Ovary (tissue), 3 donors: ENCODE measurements around the gene ITGAD.

Experiments
- POLR2A ChIP-seq: fragments of 450-650 bp; IDR thresholded peaks from one replicate; pipeline ENCODE4 v1.6.1; 2017; ENCODE audit warnings: antibody characterized with exemption, mild to moderate bottlenecking, moderate library complexity
- TF ChIP-seq, protein P1 (sequence below), 3 donors: fragments of 450-650 bp in 2 of 3; fragments of 200-600 bp in 1 of 3; IDR thresholded peaks; one replicate each; pipeline versions ENCODE4 v1.5.1 to v1.8.0; 2016 to 2022; ENCODE audit warnings: antibody characterized with exemption in 3 of 3, mild to moderate bottlenecking in 1 of 3
- donor health status: DM: no; HTN: no; CAD: no.

- TF ChIP-seq, protein P1, sequence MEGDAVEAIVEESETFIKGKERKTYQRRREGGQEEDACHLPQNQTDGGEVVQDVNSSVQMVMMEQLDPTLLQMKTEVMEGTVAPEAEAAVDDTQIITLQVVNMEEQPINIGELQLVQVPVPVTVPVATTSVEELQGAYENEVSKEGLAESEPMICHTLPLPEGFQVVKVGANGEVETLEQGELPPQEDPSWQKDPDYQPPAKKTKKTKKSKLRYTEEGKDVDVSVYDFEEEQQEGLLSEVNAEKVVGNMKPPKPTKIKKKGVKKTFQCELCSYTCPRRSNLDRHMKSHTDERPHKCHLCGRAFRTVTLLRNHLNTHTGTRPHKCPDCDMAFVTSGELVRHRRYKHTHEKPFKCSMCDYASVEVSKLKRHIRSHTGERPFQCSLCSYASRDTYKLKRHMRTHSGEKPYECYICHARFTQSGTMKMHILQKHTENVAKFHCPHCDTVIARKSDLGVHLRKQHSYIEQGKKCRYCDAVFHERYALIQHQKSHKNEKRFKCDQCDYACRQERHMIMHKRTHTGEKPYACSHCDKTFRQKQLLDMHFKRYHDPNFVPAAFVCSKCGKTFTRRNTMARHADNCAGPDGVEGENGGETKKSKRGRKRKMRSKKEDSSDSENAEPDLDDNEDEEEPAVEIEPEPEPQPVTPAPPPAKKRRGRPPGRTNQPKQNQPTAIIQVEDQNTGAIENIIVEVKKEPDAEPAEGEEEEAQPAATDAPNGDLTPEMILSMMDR (IDR thresholded peaks at IDR 0.05) = no peak
- TF ChIP-seq POLR2A = no peak
These were observed 72.7 kb downstream of the ITGAD start for GRCh38 chr16:31465788-31466370.
